HG02981 (cell line): Measurements from ENCODE around the gene CGB3.

ENCODE experiments used
- ATAC-seq: cut with Tn5 transposase; IDR thresholded peaks from one replicate; pipeline ENCODE4 v1.9.1; 2021; ENCODE audit warnings: mild to moderate bottlenecking, moderate library complexity; ENCODE audit not compliant: unreplicated experiment

Gene CGB3

DNA sequence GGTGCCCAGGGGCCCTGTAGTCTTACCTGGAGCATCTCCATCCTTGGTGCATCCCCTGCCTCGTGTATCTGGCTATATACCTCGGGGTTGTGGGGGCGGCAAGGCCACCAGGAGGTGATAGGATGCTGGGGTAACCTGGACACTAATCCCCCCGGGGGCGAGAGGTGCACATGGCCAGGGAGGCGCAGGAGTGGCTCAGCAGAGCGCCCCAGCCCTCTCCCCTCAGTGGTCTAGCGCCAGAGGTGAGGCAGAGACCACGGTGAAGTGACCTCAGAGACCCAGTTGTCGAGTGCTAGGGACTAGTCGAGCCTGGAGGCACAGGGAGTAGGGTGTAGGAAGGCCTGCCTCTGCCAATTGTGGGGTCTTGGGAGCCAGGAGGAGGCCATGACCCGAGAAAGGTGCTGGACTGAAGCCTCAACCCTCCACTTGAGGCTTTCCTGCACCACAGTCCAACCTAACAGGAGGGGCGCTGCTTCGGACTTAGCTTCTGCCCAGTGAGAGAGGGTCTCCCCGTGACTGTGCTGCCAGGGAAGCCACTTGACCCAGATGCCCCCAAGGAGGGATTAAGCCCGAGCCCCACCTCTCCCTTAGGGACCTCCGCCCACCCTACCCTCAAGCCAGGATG is 7.0 kb downstream of the CGB3 start, which contains the start of gene LHB:
Gene LHB (minus strand): TSS at position 51 of the 625 bp plus-strand sequence. CDS start 10 bp downstream, at position 41.
- no peak for ATAC-seq

DNA sequence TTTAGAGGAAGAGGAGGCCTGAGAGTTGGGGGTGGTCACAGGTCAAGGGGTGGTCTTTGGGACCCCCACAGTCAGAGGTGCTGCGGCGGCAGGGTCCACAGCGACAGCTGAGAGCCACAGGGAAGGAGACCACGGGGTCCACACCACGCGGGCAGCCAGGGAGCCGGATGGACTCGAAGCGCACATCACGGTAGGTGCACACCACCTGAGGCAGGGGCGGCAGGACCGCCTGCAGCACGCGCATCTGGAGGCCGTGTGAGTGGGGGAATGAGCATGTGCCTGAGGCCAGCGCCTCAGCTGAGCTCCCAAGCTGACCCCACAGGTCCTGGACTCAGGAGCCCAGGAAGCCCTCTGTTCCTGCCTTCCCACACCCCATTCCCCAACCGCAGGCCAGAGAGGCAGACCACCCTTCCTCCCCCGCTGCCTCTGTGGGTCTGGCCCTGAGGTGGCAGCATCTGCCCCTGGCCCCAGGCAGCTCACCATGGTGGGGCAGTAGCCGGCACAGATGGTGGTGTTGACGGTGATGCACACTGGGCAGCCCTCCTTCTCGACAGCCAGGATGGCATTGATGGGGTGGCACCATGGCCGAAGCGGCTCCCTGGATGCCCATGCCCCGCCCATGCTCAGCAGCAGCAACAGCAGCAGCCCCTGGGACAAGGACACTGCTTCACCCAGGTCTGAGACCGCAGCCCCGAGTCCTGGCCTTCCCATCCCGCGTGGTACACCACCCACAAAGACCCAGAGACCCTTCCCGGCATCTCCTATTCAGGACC is 7.9 kb downstream of the CGB3 start:
- no peak for ATAC-seq

GRCh38 chr19:49014870-49015255 is 9.3 kb downstream of the CGB3 start:
- no peak for ATAC-seq

- no peak for ATAC-seq
Measured at GRCh38 chr19:49014123-49014869, 9.8 kb downstream of the CGB3 start.

GRCh38 chr19:49011194-49011593 is 12.9 kb downstream of the CGB3 start:
- no peak for ATAC-seq

- no peak for ATAC-seq
Measured at GRCh38 chr19:49010453-49010852, 13.7 kb downstream of the CGB3 start.

- ATAC-seq: no peak
Measured at GRCh38 chr19:49009828-49010227, 14.3 kb downstream of the CGB3 start.

- no peak for ATAC-seq
Measured at GRCh38 chr19:49006905-49007304, 17.2 kb downstream of the CGB3 start.

DNA sequence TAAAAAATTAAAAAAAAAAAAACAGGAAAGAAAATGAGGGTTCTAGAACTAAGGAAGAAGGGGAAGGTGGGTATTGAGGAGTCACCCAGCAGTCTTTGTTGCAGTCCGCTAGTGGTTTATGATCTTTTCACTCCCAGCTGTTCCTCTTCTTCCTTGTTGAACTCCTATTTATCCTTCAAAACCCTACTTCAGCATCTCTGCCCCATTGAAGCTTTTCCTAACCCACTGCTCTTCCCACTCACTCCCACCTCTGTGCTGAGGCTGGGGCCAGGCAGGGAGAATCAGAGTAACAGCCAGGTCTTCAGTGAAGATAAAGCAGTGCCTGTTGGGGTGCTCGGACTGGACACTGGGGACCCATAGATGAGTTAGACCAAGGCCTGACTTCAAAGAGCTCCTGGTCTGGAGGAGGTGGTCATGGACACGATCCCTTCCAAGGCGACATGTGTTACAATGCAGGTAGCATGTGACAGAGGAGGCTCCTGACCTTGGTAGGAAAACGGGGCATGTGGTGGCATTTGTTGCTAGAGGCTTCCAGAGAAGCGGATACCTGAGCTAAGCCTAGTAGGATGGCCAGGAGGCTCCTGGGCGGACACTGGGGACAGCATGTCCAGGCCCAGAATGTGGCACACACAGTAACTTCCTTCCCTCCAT is 19.0 kb downstream of the CGB3 start:
- no peak for ATAC-seq

DNA sequence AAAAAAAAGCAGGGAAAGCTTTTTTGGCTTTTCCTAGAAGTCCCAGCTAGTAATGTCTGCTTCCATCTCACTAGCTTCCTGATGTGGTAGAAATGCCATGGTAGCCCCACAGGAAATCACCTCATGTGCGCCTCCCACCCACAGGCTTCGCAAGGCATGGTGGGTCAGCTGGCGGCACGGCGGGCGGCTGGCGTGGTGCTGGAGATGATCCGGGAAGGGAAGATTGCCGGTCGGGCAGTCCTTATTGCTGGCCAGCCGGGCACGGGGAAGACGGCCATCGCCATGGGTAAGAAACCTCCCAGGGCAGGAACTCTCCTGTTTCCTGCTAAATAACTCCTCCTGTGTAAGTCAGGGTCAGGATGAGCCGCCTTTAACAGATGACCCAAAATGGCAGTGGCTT is 20.0 kb downstream of the CGB3 start:
- ATAC-seq: no peak

- ATAC-seq: no peak
Measured at GRCh38 chr19:48999481-49000325, 24.4 kb downstream of the CGB3 start.

DNA sequence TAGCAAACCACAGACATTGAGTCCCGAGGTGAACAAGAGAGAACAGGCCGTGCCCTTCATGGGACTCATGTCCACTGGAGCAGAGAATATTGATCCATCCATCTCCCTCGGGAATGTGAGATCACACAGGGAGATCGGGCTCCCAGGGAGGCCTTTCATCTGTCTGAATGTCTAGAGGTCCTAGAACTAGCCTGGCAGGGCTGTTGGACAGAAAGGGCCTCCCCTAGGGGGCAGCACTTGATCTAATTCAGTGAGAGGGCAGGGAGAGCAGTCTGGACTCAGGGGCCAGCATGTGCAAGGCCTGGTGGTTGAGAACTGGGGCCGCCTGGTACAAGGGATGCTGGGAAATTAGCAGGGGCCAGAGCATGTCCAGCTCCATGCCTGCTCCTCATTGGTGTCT is 26.2 kb downstream of the CGB3 start:
- no peak for ATAC-seq

DNA sequence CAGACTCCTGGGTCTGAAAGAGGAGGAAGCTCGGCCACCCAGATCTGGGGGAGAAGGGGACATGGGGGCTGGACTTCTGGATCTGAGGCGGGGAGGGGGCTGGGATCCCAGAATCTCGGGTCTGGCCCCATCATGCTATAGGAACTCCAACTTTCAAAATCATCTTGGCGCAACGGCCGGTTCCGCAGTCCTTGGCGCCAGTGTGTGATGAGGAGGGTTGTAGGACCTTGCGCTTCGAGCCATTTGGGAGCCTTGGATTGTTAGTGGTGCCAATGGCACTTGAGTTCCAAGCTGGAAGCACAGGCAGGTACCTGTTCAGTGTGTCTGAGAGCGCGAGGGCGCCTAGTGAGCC is 30.1 kb downstream of the CGB3 start:
- no peak for ATAC-seq

GRCh38 chr19:48993175-48994034 is 30.7 kb downstream of the CGB3 start, which contains the start of the genes GYS1 and RUVBL2:
GYS1 (minus strand) TSS chr19:48993309; CDS start chr19:48993112, 197 bp downstream.
RUVBL2 (plus strand) TSS chr19:48993887; CDS start chr19:48993912, 25 bp downstream.
- peak; percentile 83 for ATAC-seq

DNA sequence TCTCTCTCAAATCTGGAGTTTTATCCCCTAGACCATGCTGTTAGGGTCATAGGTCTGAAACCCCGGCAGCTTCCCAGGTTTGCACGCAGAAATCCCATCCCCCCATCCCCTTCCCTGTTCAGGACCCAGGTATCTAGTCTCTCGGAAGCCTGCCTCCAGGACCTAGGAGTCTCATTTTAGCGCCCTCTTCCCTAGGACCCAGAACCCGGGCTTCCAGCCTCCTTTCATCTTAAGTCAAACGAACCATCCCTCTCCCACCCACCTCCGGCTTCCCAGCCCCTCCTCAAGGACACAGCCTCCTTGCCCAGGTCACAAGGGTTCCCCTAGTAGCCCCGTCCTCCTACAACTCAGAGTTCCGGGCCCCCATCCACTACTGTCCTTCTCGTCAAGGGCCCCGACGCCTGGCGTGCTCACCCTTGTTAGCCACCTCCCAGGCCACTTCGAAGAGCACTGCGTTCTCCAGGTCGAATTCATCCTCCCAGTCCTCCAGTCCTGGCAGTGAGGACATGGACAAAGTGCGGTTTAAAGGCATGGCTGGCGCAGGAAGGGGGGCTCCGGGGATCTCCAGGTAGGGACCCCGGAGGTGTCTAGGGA is 31.5 kb downstream of the CGB3 start:
- ATAC-seq: no peak

DNA sequence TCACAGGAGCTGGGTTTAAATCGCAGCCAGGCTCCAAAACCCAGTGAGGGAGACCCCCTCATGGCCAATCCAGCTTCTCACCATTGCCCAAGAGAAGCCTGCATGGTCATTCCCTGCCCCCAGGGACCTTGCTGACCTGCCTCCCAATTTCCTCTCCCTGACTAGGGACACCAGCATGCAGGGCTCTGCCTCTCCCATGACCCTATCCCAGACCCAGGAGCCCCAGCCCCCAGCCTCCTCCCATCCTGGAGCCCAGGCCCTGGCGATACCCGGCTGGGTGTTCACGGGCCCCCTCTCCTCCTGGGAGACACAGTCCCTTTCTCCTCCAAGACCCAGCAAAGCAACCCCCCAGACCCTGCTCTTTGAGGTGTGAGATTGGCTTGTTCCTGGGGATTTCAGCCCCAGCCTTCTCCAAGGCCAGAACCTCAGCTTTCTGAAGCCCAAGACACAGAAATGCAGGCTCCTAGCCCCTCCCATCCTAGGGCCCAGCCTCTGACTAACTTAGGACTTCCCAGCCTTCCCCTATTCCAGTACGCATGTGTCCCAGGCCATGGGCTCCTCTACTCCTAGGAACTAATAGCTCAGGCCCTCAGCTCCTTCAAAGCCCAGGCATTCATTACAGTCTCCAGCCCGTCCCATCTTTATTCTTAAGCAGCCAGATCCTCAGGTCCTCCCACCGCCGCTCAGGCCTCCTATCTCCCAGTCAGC is 32.1 kb downstream of the CGB3 start:
- no peak for ATAC-seq

GRCh38 chr19:48991011-48991609 is 33.0 kb downstream of the CGB3 start:
- ATAC-seq: no peak

- ATAC-seq: no peak
Measured at GRCh38 chr19:48990400-48990799, 33.7 kb downstream of the CGB3 start.
